Stimulated activated naive CD8-positive, alpha-beta T cell treated with anti-CD3 and anti-CD28 coated beads, Interleukin-15, Interleukin-2, amounts not matched to agents 100 U/mL and 50 U/mL, for 24 hours (primary cell): ENCODE data around the gene ARHGAP20.

ENCODE experiments used
- ATAC-seq: fragments of 150-1000 bp; cut with Tn5 transposase; one replicate; pipeline ENCODE4 v1.10.0; 2021
- DNase-seq: peaks from one replicate; pipeline ENCODE4 v3.0.0; 2021

Gene ARHGAP20

GRCh38 chr11:110527146-110527545 is 185.1 kb downstream of the ARHGAP20 start:
- no peak for DNase-seq
- ATAC-seq = no peak
